ENCODE data around the gene COL23A1.
A peak's percentile ranks its signal among the peaks of the same experiment; 100 is the strongest.

COL23A1 gene

DNA sequence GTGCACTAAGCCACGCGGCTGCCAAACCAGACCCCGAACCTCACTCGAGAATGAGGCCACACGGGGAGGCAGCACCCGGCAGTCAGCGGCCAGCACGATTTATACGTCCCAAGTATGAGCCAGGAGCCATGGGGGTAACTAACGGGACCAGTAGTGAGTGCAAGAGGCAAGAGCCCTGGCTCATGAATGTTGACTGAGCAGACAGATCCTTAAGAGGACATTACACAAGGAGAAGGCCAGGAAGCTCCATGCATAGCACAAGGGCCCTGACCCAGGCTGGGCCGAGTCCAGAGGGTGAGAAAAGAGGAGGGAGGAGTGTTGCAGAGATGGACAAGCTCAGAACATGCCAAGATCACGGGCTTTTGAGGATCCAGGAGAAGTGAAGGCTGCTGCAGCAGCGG is 299.0 kb downstream of the COL23A1 start:
- no peak for DNase-seq

DNA sequence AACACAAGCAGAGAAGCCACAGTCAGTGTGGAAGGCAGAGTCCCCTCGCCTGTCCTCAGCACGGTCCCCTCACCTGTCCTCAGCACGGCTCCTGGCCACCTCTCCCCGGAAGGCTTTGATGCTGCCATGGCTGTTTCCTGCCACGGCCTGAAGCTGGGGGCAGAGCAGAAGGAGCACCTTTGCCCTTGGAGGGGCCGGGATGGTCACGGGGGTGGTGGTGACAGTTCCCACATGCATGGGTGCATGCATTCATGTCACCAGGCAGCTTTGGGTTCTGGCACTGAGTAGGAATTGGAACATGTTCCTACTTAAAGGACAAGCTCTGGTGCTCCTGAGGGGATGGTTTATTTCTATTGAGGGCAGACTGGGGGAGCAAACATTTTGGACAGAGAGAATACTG is 299.8 kb downstream of the COL23A1 start:
- DNase-seq, result no peak

DNA sequence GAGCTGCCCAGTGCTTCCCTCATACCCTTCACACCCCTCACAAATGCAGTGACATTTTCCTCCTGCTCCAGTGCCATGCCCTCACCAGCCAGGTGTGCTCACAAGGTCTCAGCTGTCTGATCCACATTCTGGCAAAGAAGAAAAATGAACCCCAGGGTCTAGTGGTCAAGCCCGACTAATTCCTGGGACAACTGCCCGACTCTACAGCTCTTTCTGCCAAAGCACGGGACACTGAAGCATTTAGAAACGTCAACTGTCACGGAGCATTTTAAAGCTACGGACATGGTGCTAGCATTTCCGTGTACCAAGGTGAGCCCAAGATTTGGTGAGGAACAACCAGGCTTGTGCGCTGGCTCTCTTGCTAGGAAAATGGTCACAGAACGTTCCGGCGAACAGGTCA is 300.8 kb downstream of the COL23A1 start:
- no peak for DNase-seq

- DNase-seq, result no peak
These were observed 301.5 kb downstream of the COL23A1 start for GRCh38 chr5:178288401-178289368.

GRCh38 chr5:178287791-178288105 is 302.4 kb downstream of the COL23A1 start:
- no peak for DNase-seq

- DNase-seq, result no peak
These were observed 303.0 kb downstream of the COL23A1 start for GRCh38 chr5:178287091-178287790.

- no peak for DNase-seq
These were observed 303.7 kb downstream of the COL23A1 start for GRCh38 chr5:178286226-178287090.

- DNase-seq, result no peak
These were observed 304.6 kb downstream of the COL23A1 start for GRCh38 chr5:178285399-178286225.

DNA sequence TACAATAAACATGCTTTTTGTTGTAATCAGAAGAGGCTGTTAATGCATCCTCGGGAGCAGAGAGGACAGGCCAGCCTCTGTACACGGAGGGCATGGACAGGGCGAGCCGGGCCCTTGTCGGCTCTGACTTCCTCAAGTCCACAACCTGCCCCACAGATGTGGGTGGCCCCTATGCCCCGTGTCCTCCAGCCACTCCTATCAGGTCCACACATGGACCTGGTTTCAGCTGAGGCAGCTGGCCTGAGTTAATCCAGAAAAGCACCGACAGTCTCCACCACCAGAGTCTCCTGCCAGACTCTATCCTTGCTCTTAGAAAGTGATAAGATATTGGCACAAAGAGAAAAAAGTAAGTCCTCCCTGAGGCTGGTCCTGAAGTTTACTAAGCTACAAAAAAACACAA is 305.2 kb downstream of the COL23A1 start:
- DNase-seq, result no peak

DNA sequence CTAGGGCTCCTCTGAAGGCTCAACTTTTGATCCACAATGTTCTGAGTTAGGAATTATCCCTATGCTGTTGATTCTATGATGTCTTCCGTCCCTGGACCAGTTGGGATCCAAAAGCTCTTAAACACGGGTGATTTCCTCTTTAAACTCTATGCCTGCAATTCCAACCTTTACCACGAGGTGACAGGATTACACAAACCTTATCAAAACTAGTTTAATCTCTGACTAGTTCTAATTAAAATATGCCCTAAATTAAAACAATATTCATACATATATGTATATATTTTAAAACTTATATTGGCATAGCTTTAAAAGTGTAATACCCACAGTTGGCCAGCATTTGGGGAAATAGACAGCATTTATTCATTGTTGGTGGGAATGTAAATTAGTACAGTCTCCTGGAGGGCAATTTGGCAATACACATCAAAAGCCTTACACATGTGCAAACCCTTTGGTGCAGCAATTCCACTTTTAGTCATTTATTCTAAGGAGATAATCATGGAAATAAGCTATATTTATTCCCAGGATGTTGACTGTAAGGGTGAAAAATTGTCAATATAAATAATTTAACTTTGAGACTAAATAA is 306.0 kb downstream of the COL23A1 start:
- no peak for DNase-seq

- DNase-seq, result no peak
These were observed 306.7 kb downstream of the COL23A1 start for GRCh38 chr5:178283520-178283919.

GRCh38 chr5:178282391-178282790 is 307.8 kb downstream of the COL23A1 start:
- DNase-seq, result no peak

DNA sequence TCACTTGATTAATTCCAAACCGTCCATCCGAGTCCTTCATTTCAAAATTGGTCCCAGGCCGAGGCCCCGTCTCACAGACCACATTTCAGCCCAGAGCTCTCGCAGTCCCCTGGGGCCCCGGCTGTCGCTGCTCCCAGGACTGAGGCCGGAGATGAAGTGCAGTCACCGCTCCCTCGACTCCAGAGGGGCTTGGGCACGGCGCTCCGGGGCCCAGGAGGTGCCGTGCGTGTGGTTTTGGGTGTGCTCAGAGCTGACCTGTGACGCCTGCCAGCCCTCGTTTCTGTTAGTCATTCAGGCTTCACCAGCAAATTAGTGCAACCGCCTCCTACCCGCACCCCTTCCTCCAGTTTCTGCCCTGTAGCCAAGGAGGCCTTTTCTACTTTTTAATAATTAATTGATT is 308.9 kb downstream of the COL23A1 start:
- no peak for DNase-seq

DNA sequence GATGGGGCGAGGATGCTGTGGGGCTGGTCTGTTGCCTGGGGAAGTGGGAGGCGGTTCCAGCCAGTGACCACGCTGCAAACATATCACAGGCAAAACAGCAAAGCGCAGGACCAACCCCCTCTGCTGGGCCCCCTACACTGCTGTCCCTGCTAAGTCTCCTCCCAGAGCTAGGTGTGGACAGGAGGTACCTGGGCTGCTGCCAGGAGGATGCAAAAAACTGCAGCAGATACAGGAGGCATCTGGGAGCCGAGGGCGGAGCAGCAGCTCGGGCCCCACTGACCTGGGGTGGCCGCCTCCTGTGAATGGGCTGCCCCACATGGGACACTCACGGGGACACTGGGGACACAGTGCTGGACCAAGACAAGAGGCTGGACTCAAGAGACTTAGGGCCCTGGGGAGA is 309.6 kb downstream of the COL23A1 start:
- DNase-seq, result no peak

DNA sequence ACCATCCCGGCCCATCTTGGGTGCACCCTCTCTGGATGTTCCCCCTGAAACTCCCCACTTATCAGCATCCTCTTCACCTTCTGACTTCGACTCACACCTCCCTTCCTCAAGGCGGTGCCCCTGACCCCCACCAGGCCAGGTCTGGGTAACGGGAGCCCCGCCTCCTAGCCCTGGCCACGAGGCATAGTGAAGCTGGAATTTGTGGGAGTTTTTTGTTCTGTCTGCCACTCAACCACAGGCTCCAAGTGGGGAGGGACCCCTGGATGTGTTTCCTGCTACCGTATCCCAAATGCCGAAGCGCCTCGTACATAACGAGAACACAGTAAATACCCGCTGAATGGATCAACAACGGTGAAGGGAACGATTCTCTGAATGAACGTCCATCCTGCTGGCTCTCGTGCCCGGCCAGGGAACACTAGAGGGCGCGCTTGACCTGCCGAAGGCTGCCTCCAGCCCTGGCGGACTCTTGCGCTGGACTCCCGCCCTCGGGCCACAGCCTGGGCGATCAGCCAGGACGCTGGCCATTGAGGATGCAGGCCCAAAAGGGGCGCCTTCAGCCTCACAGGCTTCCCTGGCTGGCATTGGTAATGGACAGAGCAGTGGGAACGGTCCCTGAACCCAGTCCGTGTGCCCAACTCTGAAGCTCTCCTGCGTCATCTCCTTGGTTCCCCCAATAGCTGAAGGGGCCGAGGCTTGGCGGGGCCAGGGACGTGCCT is 310.3 kb downstream of the COL23A1 start:
- DNase-seq, result peak in 1 of 2 experiments; percentile 62

GRCh38 chr5:178279026-178279722 is 311.0 kb downstream of the COL23A1 start:
- DNase-seq, result no peak

DNA sequence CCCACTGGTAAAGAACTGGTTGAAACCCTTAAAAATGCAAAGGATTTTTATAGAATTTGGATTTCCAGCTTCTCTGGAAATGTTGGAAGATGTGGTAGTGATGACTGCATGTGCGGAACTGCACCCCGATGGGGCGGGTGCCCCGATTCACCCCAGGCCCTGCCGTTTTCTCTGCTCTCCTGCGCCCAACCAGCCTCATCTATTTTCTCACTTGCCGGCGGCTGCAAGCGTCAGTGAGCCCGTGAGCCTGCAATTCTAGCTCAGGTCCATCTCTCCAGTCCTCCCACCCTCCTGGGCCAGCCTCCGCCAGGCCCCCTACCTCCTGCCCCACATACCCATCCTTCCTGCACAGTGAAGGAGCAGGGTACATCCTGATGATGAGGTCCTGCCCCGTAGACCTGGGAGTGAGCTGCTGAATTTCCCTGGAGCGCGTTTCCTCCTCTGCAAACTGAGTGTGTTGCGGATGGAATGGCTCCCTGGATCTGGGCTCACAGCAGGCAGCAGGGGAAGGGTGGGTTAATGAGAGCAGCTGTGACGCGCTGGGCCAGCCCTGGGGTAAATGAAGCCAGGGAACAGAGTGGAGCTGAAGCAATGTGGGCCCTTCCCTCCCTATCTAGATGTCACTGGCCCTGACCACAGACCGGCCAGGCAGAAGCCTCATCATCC is 311.7 kb downstream of the COL23A1 start:
- DNase-seq, result no peak

- no peak for DNase-seq
These were observed 312.3 kb downstream of the COL23A1 start for GRCh38 chr5:178277866-178278265.

DNA sequence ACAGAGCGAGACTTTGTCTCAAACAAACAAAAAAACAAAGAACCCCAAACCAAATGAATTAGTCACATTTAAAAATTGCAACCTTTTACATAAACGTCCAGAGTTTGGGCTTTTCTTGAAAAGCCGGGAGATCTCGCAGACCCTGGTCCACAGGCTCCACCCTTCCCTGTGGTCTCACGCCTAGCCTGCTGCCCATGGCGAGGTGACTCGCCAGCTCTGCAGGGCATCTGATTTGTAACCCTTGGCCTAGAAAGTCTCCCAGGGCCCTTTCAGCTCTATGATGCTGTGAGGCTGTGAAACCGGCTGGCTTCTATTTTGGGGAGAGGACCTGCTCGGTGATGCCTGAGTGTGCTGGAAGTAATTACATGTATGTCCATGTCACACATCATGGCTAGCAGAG is 312.8 kb downstream of the COL23A1 start:
- DNase-seq, result no peak
